RWPE2 (cell line): ENCODE measurements around the gene AFAP1L1.

Source experiments
- ATAC-seq: fragments of 200-7000 bp; cut with Tn5 transposase; 3 replicates; pipeline ENCODE4 v1.9.1; 2021; ENCODE audit warnings: low read depth
- DNase-seq: peaks from one replicate; pipeline ENCODE4 v3.0.0-alpha.2; 2020; ENCODE audit warnings: low spot score
- H3K27ac ChIP-seq: fragments of 450-650 bp; 2 replicates; pipeline ENCODE4 v1.5.1; 2017; ENCODE audit warnings: mild to moderate bottlenecking; ENCODE audit not compliant: poor library complexity, severe bottlenecking
- H3K27me3 ChIP-seq: fragments of 250-450 bp; sonication (Bioruptor Pico); 2 replicates; pipeline ENCODE4 v1.5.1; 2021; ENCODE audit warnings: mild to moderate bottlenecking, moderate library complexity; ENCODE audit not compliant: insufficient read depth, poor library complexity, severe bottlenecking
- H3K36me3 ChIP-seq: fragments of 250-450 bp; sonication (Bioruptor Pico); 2 replicates; pipeline ENCODE4 v1.5.1; 2020; ENCODE audit warnings: low read depth, mild to moderate bottlenecking, moderate library complexity
- H3K4me1 ChIP-seq: fragments of 250-450 bp; sonication (Bioruptor Pico); 2 replicates; pipeline ENCODE4 v1.5.1; 2021; ENCODE audit warnings: mild to moderate bottlenecking, moderate library complexity; ENCODE audit not compliant: insufficient read depth, poor library complexity, severe bottlenecking
- H3K4me3 ChIP-seq: fragments of 250-450 bp; sonication (Bioruptor Pico); 2 replicates; pipeline ENCODE4 v1.5.1; 2021; ENCODE audit warnings: mild to moderate bottlenecking, moderate library complexity; ENCODE audit not compliant: severe bottlenecking
- H3K9me3 ChIP-seq: fragments of 250-450 bp; sonication (Bioruptor Pico); 2 replicates; pipeline ENCODE4 v1.5.1; 2021; ENCODE audit warnings: mild to moderate bottlenecking, moderate library complexity; ENCODE audit not compliant: severe bottlenecking
- CTCF ChIP-seq: fragments of 450-650 bp; IDR thresholded peaks from one replicate; pipeline ENCODE4 v1.5.1; 2017; ENCODE audit warnings: mild to moderate bottlenecking, moderate library complexity; ENCODE audit not compliant: poor library complexity, severe bottlenecking

The AFAP1L1 gene

GRCh38 chr5:149360272-149360671 is 88.6 kb downstream of the AFAP1L1 start:
- peaks cover 4% of the 10 kb centered on the region; the same call in 1 of the 2 replicates for H3K36me3 ChIP-seq
- H3K27me3 ChIP-seq = no peaks in the 10 kb centered on the region
- no peak overlapping the region for H3K27ac ChIP-seq
- ATAC-seq (no peak), DNase-seq (no peak)
- H3K4me1 ChIP-seq = peaks cover 5% of the 10 kb centered on the region
- H3K9me3 ChIP-seq = no peaks in the 10 kb centered on the region
- no peak overlapping the region for H3K4me3 ChIP-seq
- no peak for TF ChIP-seq CTCF

GRCh38 chr5:149362541-149362940 is 90.9 kb downstream of the AFAP1L1 start:
- H3K9me3 ChIP-seq = no peaks in the 10 kb centered on the region
- TF ChIP-seq CTCF = no peak
- no peaks in the 10 kb centered on the region for H3K36me3 ChIP-seq
- no peaks in the 10 kb centered on the region for H3K27me3 ChIP-seq
- no peaks in the 10 kb centered on the region for H3K4me1 ChIP-seq
- no peak for DNase-seq
- no peak overlapping the region for H3K4me3 ChIP-seq
- no peak for ATAC-seq
- no peak overlapping the region for H3K27ac ChIP-seq

- Histone ChIP-seq H3K4me1 (no peaks in the 10 kb centered on the region), H3K36me3 (no peaks in the 10 kb centered on the region), H3K27ac (no peak overlapping the region), H3K4me3 (no peak overlapping the region), H3K9me3 (no peaks in the 10 kb centered on the region), H3K27me3 (no peaks in the 10 kb centered on the region)
- DNase-seq (no peak), ATAC-seq (no peak)
- no peak for TF ChIP-seq CTCF
These were observed 91.7 kb downstream of the AFAP1L1 start for GRCh38 chr5:149363358-149363757.

- ATAC-seq = no peak
- Histone ChIP-seq H3K9me3 (no peaks in the 10 kb centered on the region), H3K27ac (no peak overlapping the region), H3K27me3 (no peaks in the 10 kb centered on the region), H3K4me3 (no peak overlapping the region), H3K4me1 (no peaks in the 10 kb centered on the region), H3K36me3 (no peaks in the 10 kb centered on the region)
- DNase-seq = no peak
- TF ChIP-seq CTCF = no peak
These were observed 92.3 kb downstream of the AFAP1L1 start for GRCh38 chr5:149363936-149364335.

- H3K4me1 ChIP-seq = no peaks in the 10 kb centered on the region
- H3K27me3 ChIP-seq = no peaks in the 10 kb centered on the region
- DNase-seq (no peak), ATAC-seq (no peak)
- H3K9me3 ChIP-seq = no peaks in the 10 kb centered on the region
- TF ChIP-seq CTCF = no peak
- H3K4me3 ChIP-seq = no peak overlapping the region
- H3K36me3 ChIP-seq = no peaks in the 10 kb centered on the region
- no peak overlapping the region for H3K27ac ChIP-seq
These were observed 93.1 kb downstream of the AFAP1L1 start for GRCh38 chr5:149364719-149365118.
